ENCODE data around the gene MSI2.

DNA sequence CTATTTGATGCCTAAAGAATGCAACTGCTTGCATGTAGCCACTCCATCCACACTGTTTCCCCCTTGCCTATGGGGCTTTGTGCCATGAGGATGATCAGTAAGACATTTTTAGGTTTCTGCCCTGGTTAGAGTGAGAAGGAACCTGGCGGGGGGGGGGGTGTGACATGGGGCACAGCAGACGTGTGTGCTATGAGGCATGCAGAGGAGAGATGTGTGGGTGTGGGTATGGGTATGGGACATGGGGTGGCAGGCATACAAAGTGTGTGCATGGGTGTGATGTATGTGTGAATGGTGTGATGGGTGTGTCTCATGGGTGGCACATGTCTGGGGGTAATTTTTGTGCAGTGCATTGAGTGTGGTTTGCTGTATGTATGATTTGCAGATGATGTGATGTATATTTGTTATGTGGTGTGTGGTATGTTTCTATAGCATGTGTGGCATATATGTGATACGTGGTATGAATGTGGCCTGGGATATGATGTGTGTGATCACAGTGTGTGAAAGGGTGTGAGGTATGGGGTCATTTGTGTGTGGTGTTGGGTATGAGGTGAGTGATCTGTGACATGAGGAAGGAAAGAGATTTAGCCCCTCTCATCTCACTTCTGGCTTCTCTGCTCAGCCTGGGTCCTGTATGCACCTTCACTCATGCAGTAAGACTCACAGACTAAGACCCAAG, 473.8 kb downstream of the MSI2 start:
- TF ChIP-seq NFIC (IDR thresholded peaks at IDR 0.05) = no peak
- TF ChIP-seq EP300 (IDR thresholded peaks at IDR 0.05; ENCODE audit: borderline replicate concordance) = no peak
- TF ChIP-seq, protein P1, sequence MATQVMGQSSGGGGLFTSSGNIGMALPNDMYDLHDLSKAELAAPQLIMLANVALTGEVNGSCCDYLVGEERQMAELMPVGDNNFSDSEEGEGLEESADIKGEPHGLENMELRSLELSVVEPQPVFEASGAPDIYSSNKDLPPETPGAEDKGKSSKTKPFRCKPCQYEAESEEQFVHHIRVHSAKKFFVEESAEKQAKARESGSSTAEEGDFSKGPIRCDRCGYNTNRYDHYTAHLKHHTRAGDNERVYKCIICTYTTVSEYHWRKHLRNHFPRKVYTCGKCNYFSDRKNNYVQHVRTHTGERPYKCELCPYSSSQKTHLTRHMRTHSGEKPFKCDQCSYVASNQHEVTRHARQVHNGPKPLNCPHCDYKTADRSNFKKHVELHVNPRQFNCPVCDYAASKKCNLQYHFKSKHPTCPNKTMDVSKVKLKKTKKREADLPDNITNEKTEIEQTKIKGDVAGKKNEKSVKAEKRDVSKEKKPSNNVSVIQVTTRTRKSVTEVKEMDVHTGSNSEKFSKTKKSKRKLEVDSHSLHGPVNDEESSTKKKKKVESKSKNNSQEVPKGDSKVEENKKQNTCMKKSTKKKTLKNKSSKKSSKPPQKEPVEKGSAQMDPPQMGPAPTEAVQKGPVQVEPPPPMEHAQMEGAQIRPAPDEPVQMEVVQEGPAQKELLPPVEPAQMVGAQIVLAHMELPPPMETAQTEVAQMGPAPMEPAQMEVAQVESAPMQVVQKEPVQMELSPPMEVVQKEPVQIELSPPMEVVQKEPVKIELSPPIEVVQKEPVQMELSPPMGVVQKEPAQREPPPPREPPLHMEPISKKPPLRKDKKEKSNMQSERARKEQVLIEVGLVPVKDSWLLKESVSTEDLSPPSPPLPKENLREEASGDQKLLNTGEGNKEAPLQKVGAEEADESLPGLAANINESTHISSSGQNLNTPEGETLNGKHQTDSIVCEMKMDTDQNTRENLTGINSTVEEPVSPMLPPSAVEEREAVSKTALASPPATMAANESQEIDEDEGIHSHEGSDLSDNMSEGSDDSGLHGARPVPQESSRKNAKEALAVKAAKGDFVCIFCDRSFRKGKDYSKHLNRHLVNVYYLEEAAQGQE (IDR thresholded peaks at IDR 0.05; ENCODE audit: low read depth) = no peak
- no peak for TF ChIP-seq CREB1 (IDR thresholded peaks at IDR 0.05; ENCODE audit: low read depth)
- TF ChIP-seq RAD21 (IDR thresholded peaks at IDR 0.05; ENCODE audit: low read depth) = no peak
- TF ChIP-seq ZBTB7A (IDR thresholded peaks at IDR 0.05; ENCODE audit: low read depth) = no peak
- no peak for TF ChIP-seq YY1 (IDR thresholded peaks at IDR 0.05; ENCODE audit: low read depth)

Measured in Ishikawa (cell line).